AG04449 (cell line): ENCODE results near the gene MCTP1.
"Not testable (repeated sequence)": the region's sequence is repeated elsewhere in the genome, so short reads cannot be mapped to it uniquely, and the experiment has no call there.

Source experiments
- CTCF ChIA-PET: fragments of 350-600 bp; formaldehyde crosslinking; extraction: SDS; loops from one replicate; lab custom pipeline; 2021; ENCODE audit warnings: antibody characterized with exemption; lab: Yijun Ruan, JAX
- POLR2A ChIA-PET: fragments of 400-600, 350-600 bp; formaldehyde crosslinking; extraction: SDS; loops from one replicate; lab custom pipeline; 2020; ENCODE audit warnings: antibody characterized with exemption, inconsistent platforms; lab: Yijun Ruan, JAX
- DNase-seq: peaks from one replicate; pipeline ENCODE4 v3.0.0-alpha.2; 2010; ENCODE audit warnings: low read depth, low spot score
- H3K4me3 ChIP-seq: 2 replicates; pipeline ENCODE4 v1.5.1; 2011; ENCODE audit warnings: low read depth, mild to moderate bottlenecking, control low read depth, low read length
- TF ChIP-seq, protein P1 (sequence below): IDR thresholded peaks from one replicate; pipeline ENCODE4 v1.5.1; 2011; ENCODE audit warnings: mild to moderate bottlenecking, moderate library complexity, low read length, control low read depth, inconsistent platforms; ENCODE audit not compliant: insufficient read depth; ENCODE audit errors: missing control alignments

Gene MCTP1

DNA sequence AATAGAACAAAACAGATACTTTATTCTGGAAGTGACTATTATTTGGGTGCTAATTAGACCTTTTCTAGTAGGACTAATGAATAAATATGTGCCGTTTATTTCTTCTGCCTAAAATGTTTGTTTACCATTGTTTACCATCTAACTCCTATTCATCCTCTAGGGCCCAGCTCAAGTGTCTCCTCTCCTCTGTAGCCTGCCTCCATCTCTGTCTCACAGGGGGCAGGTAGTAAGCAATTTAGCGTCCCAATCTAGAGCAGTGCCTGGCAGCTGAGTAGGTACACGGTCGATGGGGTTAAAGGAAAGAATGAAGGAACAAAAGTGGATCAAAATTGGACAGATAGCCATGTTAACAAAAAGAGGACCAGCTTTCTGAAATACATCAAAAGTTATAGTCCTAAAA, 435.6 kb downstream of the MCTP1 start:
- TF ChIP-seq, protein P1, sequence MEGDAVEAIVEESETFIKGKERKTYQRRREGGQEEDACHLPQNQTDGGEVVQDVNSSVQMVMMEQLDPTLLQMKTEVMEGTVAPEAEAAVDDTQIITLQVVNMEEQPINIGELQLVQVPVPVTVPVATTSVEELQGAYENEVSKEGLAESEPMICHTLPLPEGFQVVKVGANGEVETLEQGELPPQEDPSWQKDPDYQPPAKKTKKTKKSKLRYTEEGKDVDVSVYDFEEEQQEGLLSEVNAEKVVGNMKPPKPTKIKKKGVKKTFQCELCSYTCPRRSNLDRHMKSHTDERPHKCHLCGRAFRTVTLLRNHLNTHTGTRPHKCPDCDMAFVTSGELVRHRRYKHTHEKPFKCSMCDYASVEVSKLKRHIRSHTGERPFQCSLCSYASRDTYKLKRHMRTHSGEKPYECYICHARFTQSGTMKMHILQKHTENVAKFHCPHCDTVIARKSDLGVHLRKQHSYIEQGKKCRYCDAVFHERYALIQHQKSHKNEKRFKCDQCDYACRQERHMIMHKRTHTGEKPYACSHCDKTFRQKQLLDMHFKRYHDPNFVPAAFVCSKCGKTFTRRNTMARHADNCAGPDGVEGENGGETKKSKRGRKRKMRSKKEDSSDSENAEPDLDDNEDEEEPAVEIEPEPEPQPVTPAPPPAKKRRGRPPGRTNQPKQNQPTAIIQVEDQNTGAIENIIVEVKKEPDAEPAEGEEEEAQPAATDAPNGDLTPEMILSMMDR = no peak
- H3K4me3 ChIP-seq = no peak overlapping the region
- POLR2A ChIA-PET = no interaction called here
- CTCF ChIA-PET = interaction anchor here (1.5 to 1.6 kb wide), 2 partner anchors 17 to 19 kb away, joined by 4 read pairs; no protein-coding TSS in a partner anchor
- no peak for DNase-seq

DNA sequence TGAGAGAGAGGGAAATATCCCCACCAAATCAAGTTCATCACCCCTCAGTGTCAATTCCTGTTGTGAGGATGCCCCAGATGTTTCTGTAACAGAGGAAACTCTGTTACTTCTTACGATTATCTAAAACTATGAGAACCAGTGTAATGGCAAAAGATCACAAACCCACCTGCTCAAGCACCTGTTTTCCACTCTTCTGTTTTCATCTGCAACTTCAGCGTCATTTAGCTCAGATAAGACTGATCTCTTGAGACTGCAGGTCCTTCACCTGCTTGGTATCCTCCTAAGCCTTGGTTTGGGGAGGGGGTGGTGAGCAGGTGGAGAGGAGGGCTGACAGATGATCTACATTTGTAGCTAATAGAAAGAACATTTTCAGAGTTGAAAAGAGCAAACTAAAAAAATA, 437.2 kb downstream of the MCTP1 start:
- POLR2A ChIA-PET = interaction anchor here (0.6 kb wide), 1 partner anchor 109 kb away, joined by 3 read pairs; no protein-coding TSS in a partner anchor
- DNase-seq = no peak
- TF ChIP-seq, protein P1 = no peak
- H3K4me3 ChIP-seq = no peak overlapping the region
- CTCF ChIA-PET = no interaction called here

- CTCF ChIA-PET = no interaction called here
- POLR2A ChIA-PET = no interaction called here
- DNase-seq = no peak
- TF ChIP-seq, protein P1 = no peak
- H3K4me3 ChIP-seq = no peak overlapping the region
These were observed 437.9 kb downstream of the MCTP1 start for GRCh38 chr5:94847019-94847418.

DNA sequence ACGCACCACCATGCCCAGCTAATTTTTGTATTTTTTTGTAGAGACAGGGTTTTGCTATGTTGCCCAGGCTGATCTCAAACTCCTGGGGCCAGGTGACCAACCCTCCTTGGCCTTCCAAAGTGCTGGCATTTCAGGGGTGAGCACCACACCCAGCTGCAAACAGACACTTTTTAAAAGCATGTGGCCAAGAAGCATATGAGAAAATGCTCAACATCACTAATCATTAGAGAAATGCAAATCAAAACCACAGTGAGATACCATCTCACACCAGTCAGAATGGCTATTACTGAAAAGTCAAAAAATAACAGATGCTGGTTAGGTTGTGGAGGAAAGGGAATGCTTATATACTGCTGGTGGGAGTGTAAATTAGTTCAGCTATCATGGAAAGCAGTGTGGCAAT, 439.2 kb downstream of the MCTP1 start:
- DNase-seq, POLR2A ChIA-PET, CTCF ChIA-PET, H3K4me3 ChIP-seq: not testable (repeated sequence)

DNA sequence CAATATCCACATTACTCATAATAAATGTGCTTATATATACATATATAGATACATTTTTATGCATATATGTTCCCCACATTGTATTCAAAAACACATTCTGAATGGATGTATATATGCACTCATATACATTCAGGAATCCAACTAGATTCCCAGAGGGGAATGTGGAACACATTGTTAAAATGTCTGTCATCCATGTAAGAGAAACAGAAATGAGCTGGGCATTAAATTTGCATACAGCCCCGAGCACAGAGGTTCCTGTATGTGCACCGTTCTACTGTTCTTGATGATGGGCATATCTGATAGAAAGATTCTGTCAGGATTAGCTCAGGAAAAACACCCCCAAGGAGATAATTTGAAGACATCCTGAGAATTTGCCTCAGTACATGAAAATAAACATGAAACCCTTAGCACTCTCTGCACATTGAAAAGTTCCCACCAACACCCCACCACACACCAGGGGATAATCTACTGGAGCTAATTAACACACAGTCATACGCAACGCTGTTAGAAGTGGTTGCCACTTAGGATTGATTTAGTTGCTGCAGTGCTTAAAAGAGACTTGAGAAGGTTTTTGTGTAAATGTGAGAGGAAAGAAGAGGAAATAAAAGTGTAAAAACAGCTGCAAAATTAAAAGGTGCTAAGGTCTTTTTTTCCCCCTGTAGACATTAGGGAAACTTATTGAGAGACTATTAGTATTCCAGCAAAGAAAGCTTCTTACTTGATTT, 443.1 kb downstream of the MCTP1 start:
- no peak for DNase-seq
- no peak overlapping the region for H3K4me3 ChIP-seq
- TF ChIP-seq, protein P1 = no peak
- ChIA-PET CTCF (interaction anchor here (2.3 to 2.9 kb wide), 2 partner anchors 9 to 11 kb away, joined by 8 to 9 read pairs; no protein-coding TSS in a partner anchor), POLR2A (no interaction called here)

DNA sequence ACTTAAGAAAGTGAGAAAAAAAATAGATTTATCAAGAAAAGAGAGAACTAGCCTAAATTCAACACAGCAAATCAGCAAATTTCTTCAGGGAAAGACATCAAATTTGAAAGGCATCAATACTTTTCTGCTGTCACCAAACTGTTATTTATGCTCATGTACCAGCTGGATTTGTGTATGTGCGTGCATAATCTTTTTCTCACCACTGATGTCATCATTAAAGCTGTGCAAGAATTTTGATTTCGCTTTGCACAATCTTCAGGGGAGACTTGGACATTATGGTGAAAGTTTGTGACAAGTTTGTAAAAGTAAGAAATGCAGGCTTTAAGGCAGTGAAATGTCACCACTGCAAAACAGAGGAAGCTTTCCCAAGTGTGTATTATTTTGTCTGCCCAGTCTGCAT, 451.0 kb downstream of the MCTP1 start:
- DNase-seq = no peak
- TF ChIP-seq, protein P1 = no peak
- ChIA-PET CTCF (interaction anchor here (0.9 kb wide), 1 partner anchor 60 kb away, joined by 3 read pairs; no protein-coding TSS in a partner anchor), POLR2A (no interaction called here)
- no peak overlapping the region for H3K4me3 ChIP-seq
